GM23338 (cell line): ENCODE data around the gene PHRF1.

ENCODE experiments used
- JUNB ChIP-seq: IDR thresholded peaks from one replicate; pipeline ENCODE4 v1.6.1; 2016; ENCODE audit warnings: antibody characterized with exemption; ENCODE audit not compliant: unreplicated experiment
- POLR2AphosphoS5 ChIP-seq: IDR thresholded peaks from 2 replicates; pipeline ENCODE4 v1.6.1; 2016; ENCODE audit warnings: antibody characterized with exemption, low read depth
- STAT1 ChIP-seq: IDR thresholded peaks from one replicate; pipeline ENCODE4 v1.6.1; 2016; ENCODE audit warnings: antibody characterized with exemption; ENCODE audit not compliant: unreplicated experiment
- TF ChIP-seq, protein P1 (sequence below), 2 experiments: fragments of 200-600 bp in 1 of 2; sonication (generic) in 1 of 2; conservative IDR thresholded peaks; 2 replicates each; pipeline versions ENCODE4 v1.5.1 to v1.6.1; 2016 to 2017; ENCODE audit warnings: antibody characterized with exemption in 2 of 2, low read depth in 2 of 2, mild to moderate bottlenecking in 2 of 2, moderate library complexity in 1 of 2

- TF ChIP-seq, protein P1, sequence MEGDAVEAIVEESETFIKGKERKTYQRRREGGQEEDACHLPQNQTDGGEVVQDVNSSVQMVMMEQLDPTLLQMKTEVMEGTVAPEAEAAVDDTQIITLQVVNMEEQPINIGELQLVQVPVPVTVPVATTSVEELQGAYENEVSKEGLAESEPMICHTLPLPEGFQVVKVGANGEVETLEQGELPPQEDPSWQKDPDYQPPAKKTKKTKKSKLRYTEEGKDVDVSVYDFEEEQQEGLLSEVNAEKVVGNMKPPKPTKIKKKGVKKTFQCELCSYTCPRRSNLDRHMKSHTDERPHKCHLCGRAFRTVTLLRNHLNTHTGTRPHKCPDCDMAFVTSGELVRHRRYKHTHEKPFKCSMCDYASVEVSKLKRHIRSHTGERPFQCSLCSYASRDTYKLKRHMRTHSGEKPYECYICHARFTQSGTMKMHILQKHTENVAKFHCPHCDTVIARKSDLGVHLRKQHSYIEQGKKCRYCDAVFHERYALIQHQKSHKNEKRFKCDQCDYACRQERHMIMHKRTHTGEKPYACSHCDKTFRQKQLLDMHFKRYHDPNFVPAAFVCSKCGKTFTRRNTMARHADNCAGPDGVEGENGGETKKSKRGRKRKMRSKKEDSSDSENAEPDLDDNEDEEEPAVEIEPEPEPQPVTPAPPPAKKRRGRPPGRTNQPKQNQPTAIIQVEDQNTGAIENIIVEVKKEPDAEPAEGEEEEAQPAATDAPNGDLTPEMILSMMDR (conservative IDR thresholded peaks at IDR 0.05; ENCODE audit: low read depth in 2 of 2): no peak
- TF ChIP-seq POLR2AphosphoS5 (no peak), STAT1 (no peak), JUNB (no peak)
These were observed 42.5 kb upstream of the PHRF1 start for GRCh38 chr11:533586-534395.
